Erythroblast (primary cell): Measurements from ENCODE around the gene C1orf116.

Source experiments
- GATA1 ChIP-seq: IDR thresholded peaks from 2 replicates; pipeline ENCODE4 v1.6.1; 2011; ENCODE audit warnings: low read depth, mild to moderate bottlenecking, control low read depth, low read length, moderate library complexity
- POLR2A ChIP-seq: IDR thresholded peaks from 2 replicates; pipeline ENCODE4 v1.6.1; 2011; ENCODE audit warnings: mild to moderate bottlenecking, low read length

DNA sequence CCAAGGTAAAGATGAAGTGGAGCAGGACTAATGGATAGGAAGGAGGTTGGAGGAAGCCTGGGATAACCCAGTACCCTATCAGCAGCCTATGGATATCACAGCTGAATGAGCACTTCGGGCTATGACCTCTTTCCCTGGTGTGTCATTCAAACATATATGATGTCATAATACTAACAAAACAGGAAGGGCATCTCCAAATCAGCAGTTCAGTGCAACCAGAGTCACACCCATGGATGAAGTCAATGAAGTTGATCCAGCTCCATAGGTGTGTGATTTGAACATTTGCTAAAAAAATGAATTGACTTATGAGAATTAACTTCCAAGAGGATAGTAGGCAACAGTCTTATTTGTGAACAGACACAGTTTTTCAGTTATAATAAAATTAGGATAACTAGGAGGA lies 1.7 kb upstream of the C1orf116 start:
- TF ChIP-seq POLR2A (no peak), GATA1 (no peak)
